GM12878 (cell line): ENCODE data around the gene MARCHF9. TPM values are rescaled to one million over a fixed set of nuclear protein-coding genes. Genes with fewer than 3 reads are reported as not detected.

Experiments used
- ATAC-seq: fragments of 200-7000 bp; cut with Tn5 transposase; 3 replicates; pipeline ENCODE4 v1.9.1; 2020; ENCODE audit warnings: mild to moderate bottlenecking, moderate library complexity
- BruUV-seq: library from RNA; stranded (reverse); fragments of 400-500 nt; replicated peaks from 2 replicates; lab custom pipeline; 2021; lab: Mats Ljungman, UMichigan
- CTCF ChIA-PET: fragments of 300-600 bp; sonication (Branson Sonifier 250); formaldehyde crosslinking; extraction: SDS; loops from one replicate; lab custom pipeline; 2021; ENCODE audit warnings: inconsistent platforms; lab: Yijun Ruan, JAX
- POLR2A ChIA-PET: fragments of 350-600 bp; formaldehyde crosslinking; extraction: SDS; loops from one replicate; lab custom pipeline; 2021; ENCODE audit warnings: inconsistent platforms; lab: Charles Lee
- RAD21 ChIA-PET: fragments of 300-600 bp; sonication (Branson Sonifier 250); formaldehyde crosslinking; loops from one replicate; lab custom pipeline; 2023; ENCODE audit warnings: antibody characterized with exemption; ENCODE audit not compliant: unreplicated experiment; lab: Charles Lee
- SMC1A ChIA-PET: fragments of 300-600 bp; sonication (Branson Sonifier 250); formaldehyde crosslinking; loops from one replicate; lab custom pipeline; 2023; ENCODE audit not compliant: unreplicated experiment, uncharacterized antibody; lab: Charles Lee
- DNase-seq: peaks from one replicate; pipeline ENCODE4 v3.0.0-alpha.2; 2011; ENCODE audit warnings: low read depth, low spot score
- FAIRE-seq: peaks from 3 replicates; lab custom pipeline; 2011; peaks lifted over from hg19 to GRCh38; lab: Jason Lieb, UNC
- H2AFZ ChIP-seq: 2 replicates; pipeline ENCODE4 v1.6.0; 2011; ENCODE audit warnings: low read depth, low read length, control low read depth; ENCODE audit not compliant: control insufficient read depth
- H3K27ac ChIP-seq: 2 replicates; pipeline ENCODE4 v1.5.1; 2011; ENCODE audit warnings: control low read depth; ENCODE audit not compliant: control insufficient read depth, insufficient read depth
- H3K27me3 ChIP-seq, 2 experiments: replicated peaks in 1 of 2; 2 replicates each; pipeline versions ENCODE4 v1.6.0 to v1.6.1; 2011; ENCODE audit warnings: low read length in 1 of 2; ENCODE audit not compliant: control insufficient read depth in 2 of 2, insufficient read depth in 2 of 2
- H3K36me3 ChIP-seq, 2 experiments: 2 replicates each; pipeline ENCODE4 v1.5.1; 2011; ENCODE audit warnings: low read length in 1 of 2; ENCODE audit not compliant: control insufficient read depth in 2 of 2, insufficient read depth in 2 of 2
- H3K4me1 ChIP-seq: 2 replicates; pipeline ENCODE4 v1.6.1; 2011; ENCODE audit warnings: mild to moderate bottlenecking, low read length, moderate library complexity, mixed read lengths; ENCODE audit not compliant: control insufficient read depth, insufficient read depth
- H3K4me2 ChIP-seq: 2 replicates; pipeline ENCODE4 v1.6.0; 2011; ENCODE audit warnings: control low read depth; ENCODE audit not compliant: control insufficient read depth, insufficient read depth
- H3K4me3 ChIP-seq: fragments of 200-600 bp; sonication (generic); 2 replicates; pipeline ENCODE4 v1.5.1; 2016
- H3K79me2 ChIP-seq: 2 replicates; pipeline ENCODE4 v1.6.0; 2011; ENCODE audit warnings: low read length; ENCODE audit not compliant: control insufficient read depth, insufficient read depth
- H3K9ac ChIP-seq: 2 replicates; pipeline ENCODE4 v1.8.0; 2011; ENCODE audit warnings: low read length, control low read depth, mixed read lengths; ENCODE audit not compliant: control insufficient read depth, insufficient read depth
- H3K9me3 ChIP-seq: replicated peaks from 3 replicates; pipeline ENCODE4 v1.5.1; 2011; ENCODE audit warnings: mild to moderate bottlenecking, low read length; ENCODE audit not compliant: control insufficient read depth, insufficient read depth
- H4K20me1 ChIP-seq: 2 replicates; pipeline ENCODE4 v1.6.0; 2011; ENCODE audit not compliant: control insufficient read depth, insufficient read depth
- BCL11A ChIP-seq: IDR thresholded peaks from 2 replicates; pipeline ENCODE4 v1.6.1; 2011; ENCODE audit warnings: low read depth, low read length
- CEBPZ ChIP-seq: fragments of 150-350 bp; IDR thresholded peaks from 2 replicates; pipeline ENCODE4 v1.6.1; 2016; ENCODE audit warnings: low read depth, low read length
- ESRRA ChIP-seq: IDR thresholded peaks from 2 replicates; pipeline ENCODE4 v1.6.1; 2012; ENCODE audit warnings: mild to moderate bottlenecking, low read length, improper control_type of control experiment
- MAX ChIP-seq: IDR thresholded peaks from 2 replicates; pipeline ENCODE4 v1.6.1; 2012; ENCODE audit warnings: low read depth, low read length, improper control_type of control experiment
- MLLT1 ChIP-seq: fragments of 450-650 bp; IDR thresholded peaks from 2 replicates; pipeline ENCODE4 v1.6.1; 2016; ENCODE audit warnings: mild to moderate bottlenecking
- NR2C1 ChIP-seq: fragments of 450-650 bp; IDR thresholded peaks from 2 replicates; pipeline ENCODE4 v1.6.1; 2017; ENCODE audit warnings: antibody characterized with exemption, mild to moderate bottlenecking, moderate library complexity
- POLR2AphosphoS2 ChIP-seq: IDR thresholded peaks from 2 replicates; pipeline ENCODE4 v1.6.1; 2011; ENCODE audit warnings: low read depth, mild to moderate bottlenecking, low read length, improper control_type of control experiment, moderate library complexity
- RAD21 ChIP-seq: IDR thresholded peaks from 2 replicates; pipeline ENCODE4 v1.6.1; 2011; ENCODE audit warnings: mild to moderate bottlenecking, low read depth, low read length, moderate library complexity; ENCODE audit not compliant: insufficient read depth
- SUZ12 ChIP-seq: fragments of 200-600 bp; sonication (generic); IDR thresholded peaks from one replicate; pipeline ENCODE4 v1.6.1; 2018; ENCODE audit warnings: antibody characterized with exemption, mild to moderate bottlenecking; ENCODE audit not compliant: unreplicated experiment
- TCF12 ChIP-seq: IDR thresholded peaks from 2 replicates; pipeline ENCODE4 v1.6.1; 2011; ENCODE audit warnings: low read depth, mild to moderate bottlenecking, low read length
- ZNF207 ChIP-seq: fragments of 450-650 bp; IDR thresholded peaks from 2 replicates; pipeline ENCODE4 v1.6.1; 2014; ENCODE audit warnings: antibody characterized with exemption, mild to moderate bottlenecking, borderline replicate concordance
- ZNF217 ChIP-seq: fragments of 450-650 bp; IDR thresholded peaks from 2 replicates; pipeline ENCODE4 v1.6.1; 2017; ENCODE audit warnings: antibody characterized with exemption, mild to moderate bottlenecking
- ZSCAN29 ChIP-seq: fragments of 450-650 bp; IDR thresholded peaks from 2 replicates; pipeline ENCODE4 v1.6.1; 2017; ENCODE audit warnings: mild to moderate bottlenecking, moderate library complexity
- WGBS: methylation state at CpG from one replicate; pipeline ENCODE4 v1.1.6; 2016; ENCODE audit warnings: low lambda C conversion rate; ENCODE audit not compliant: insufficient replicate concordance, insufficient coverage; ENCODE audit errors: missing lambda C conversion rate; 5-methylcytosine and 5-hydroxymethylcytosine counted together
- in situ Hi-C: fragments of 300-500 bp; cut with MboI; formaldehyde crosslinking; loops from 9 replicates; pipeline ENCODE4 v1.14.3; 2018; ENCODE audit warnings: mixed read lengths
- intact Hi-C: fragments of 100-400 bp; cut with micrococcal nuclease; formaldehyde crosslinking; loops from one replicate; pipeline ENCODE4 v1.14.2; 2022; ENCODE audit not compliant: unreplicated experiment
- polyA plus RNA-seq, 11 experiments: library from polyadenylated mRNA; depleted of rRNA in 4 of 11; unstranded in 6 of 11; stranded (reverse) in 5 of 11; fragments of >200 nt; fragmentation: Nextera tagmentation in 4 of 11; fragmentation: Illumina TruSeq in 1 of 11; extraction: Ambion mirVana in 4 of 11; extraction: Trizol in 1 of 11; gene quantifications; 1 replicate in 1 of 11; 2 replicates in 10 of 11; pipeline versions ENCODE4 v1.2.1 to v1.2.3, GENCODE V29; 2011 to 2016; ENCODE audit warnings: inconsistent platforms in 2 of 11, missing spikeins in 2 of 11, low read depth in 1 of 11
- total RNA-seq, 4 experiments: library from RNA; depleted of rRNA in 3 of 4; stranded (reverse); fragments of >200 nt in 3 of 4; fragmentation: Illumina TruSeq in 1 of 4; extraction: Trizol in 1 of 4; gene quantifications; 2 replicates each; pipeline versions ENCODE4 v1.2.1 to v1.2.3, GENCODE V29; 2013 to 2021

Gene MARCHF9
- total and polyA plus RNA-seq, 10 of the 15 experiments (the other 5 are each of a cell fraction or from before 2014, with no cell fraction given): 2.4 to 29.3 (median 13.0) TPM

GRCh38 chr12:57797933-57798332 lies 43.0 kb downstream of the MARCHF9 start:
- DNase-seq: no peak
- ATAC-seq: no peak
- ChIA-PET POLR2A (interaction anchor here (1.1 kb wide), 1 partner anchor 39 kb away, joined by 3 read pairs; no protein-coding TSS in a partner anchor), RAD21 (no interaction called here), SMC1A (interaction anchor here (1.7 kb wide), 1 partner anchor 11 kb away, joined by 7 read pairs; no protein-coding TSS in a partner anchor), CTCF (interaction anchor here (0.6 to 9.5 kb wide), 6 partner anchors 10 to 224 kb away, joined by 3 to 87 read pairs (median 4); no protein-coding TSS in a partner anchor)
- Histone ChIP-seq H3K4me3 (no peak overlapping the region), H3K79me2 (no peaks in the 10 kb centered on the region), H3K4me2 (no peak overlapping the region), H3K4me1 (no peaks in the 10 kb centered on the region), H3K9me3 (no peaks in the 10 kb centered on the region), H3K27me3 (no peaks in the 10 kb centered on the region), H3K36me3 (peaks cover 6 to 28% of the 10 kb centered on the region in 2 experiments), H4K20me1 (no peaks in the 10 kb centered on the region), H3K9ac (no peak overlapping the region), H2AFZ (no peak overlapping the region), H3K27ac (no peak overlapping the region)
- TF ChIP-seq ZNF217: no peak
- TF ChIP-seq ZSCAN29: no peak
- no peak for TF ChIP-seq RAD21
- no peak for TF ChIP-seq NR2C1
- no peak for TF ChIP-seq SUZ12
- no peak for TF ChIP-seq ZNF207
- TF ChIP-seq BCL11A: no peak
- no peak for TF ChIP-seq MAX
- no peak for TF ChIP-seq TCF12
- no peak for TF ChIP-seq MLLT1
- no peak for TF ChIP-seq CEBPZ
- TF ChIP-seq POLR2AphosphoS2: no peak
- no peak for TF ChIP-seq ESRRA
- intact Hi-C loops: no loop called here
- BruUV-seq: no TSS peak
- no peak for FAIRE-seq
- 94% methylated on average over 1 of the region's 1 CpG for WGBS
- in situ Hi-C loops: no loop called here
